ENCODE measurements around the gene PDE4B.

The PDE4B gene

DNA sequence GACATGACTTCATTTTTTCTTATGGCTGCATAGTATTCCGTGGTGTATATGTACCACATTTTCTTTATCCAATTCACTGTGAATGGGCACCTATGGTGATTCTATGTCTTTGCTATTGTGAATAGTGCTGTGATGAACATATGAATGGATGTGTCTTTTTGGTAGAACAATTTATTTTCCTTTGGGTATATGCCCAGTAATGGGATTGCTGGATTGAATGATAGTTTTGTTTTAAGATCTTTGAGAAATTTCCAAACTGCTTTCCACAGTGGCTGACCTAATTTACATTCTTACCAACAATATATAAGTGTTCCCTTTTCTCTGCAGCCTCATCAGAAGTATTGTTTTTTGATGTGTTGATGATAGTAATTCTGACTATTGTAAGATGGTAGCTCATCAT is 379.6 kb downstream of the PDE4B start:
- no peak overlapping the region for H3K4me3 ChIP-seq (ENCODE audit: low read depth, low read length)
- TF ChIP-seq, protein P1, sequence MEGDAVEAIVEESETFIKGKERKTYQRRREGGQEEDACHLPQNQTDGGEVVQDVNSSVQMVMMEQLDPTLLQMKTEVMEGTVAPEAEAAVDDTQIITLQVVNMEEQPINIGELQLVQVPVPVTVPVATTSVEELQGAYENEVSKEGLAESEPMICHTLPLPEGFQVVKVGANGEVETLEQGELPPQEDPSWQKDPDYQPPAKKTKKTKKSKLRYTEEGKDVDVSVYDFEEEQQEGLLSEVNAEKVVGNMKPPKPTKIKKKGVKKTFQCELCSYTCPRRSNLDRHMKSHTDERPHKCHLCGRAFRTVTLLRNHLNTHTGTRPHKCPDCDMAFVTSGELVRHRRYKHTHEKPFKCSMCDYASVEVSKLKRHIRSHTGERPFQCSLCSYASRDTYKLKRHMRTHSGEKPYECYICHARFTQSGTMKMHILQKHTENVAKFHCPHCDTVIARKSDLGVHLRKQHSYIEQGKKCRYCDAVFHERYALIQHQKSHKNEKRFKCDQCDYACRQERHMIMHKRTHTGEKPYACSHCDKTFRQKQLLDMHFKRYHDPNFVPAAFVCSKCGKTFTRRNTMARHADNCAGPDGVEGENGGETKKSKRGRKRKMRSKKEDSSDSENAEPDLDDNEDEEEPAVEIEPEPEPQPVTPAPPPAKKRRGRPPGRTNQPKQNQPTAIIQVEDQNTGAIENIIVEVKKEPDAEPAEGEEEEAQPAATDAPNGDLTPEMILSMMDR (IDR thresholded peaks at IDR 0.05; ENCODE audit: low read depth, low read length), result no peak
- no peak for DNase-seq (ENCODE audit: low read depth, low spot score)
- in situ Hi-C loops (cut with HindIII; ENCODE audit: low sequenced_read_pairs), result no loop called here

DNA sequence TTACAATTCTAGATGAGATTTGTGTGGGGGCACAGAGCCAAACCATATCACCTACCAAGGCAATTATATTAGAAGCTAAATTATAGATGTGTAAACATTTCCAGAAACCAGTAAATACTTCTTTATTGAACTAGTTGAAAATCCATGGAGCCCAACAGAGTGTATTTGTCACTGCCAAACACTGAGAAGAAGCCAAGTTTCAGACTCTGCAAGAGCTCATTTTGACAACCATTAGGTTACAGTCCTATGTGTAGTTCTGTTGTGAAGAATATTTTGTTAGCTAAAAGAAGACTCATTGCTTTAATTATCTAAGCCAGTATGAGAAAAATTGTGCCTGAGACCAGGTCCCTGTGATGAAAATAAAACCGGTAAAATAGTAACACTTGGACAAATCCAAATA is 382.4 kb downstream of the PDE4B start:
- no peak for DNase-seq (ENCODE audit: low read depth, low spot score)
- in situ Hi-C loops (cut with HindIII; ENCODE audit: low sequenced_read_pairs), result no loop called here
- TF ChIP-seq, protein P1 (IDR thresholded peaks at IDR 0.05; ENCODE audit: low read depth, low read length), result no peak
- H3K4me3 ChIP-seq (ENCODE audit: low read depth, low read length), result no peak overlapping the region

DNA sequence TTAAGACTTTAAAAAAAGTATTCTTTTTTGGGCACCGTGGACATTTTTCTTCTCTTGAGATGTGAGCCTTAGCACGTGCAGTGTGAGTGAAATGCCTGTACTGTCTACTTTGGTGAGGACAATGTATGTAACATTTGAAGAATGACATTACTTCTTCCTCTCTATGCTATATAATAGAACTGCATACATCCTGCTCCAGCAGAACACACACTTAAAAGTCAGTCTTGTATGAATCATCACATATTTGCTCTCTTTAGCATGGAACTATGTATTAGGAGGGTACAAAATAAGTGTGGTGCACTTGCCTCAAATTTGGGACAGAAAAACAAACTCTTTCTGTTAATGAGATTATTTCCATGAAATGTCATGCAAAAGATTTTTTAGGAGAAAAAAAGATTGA is 382.9 kb downstream of the PDE4B start:
- H3K4me3 ChIP-seq (ENCODE audit: low read depth, low read length), result no peak overlapping the region
- in situ Hi-C loops (cut with HindIII; ENCODE audit: low sequenced_read_pairs), result no loop called here
- TF ChIP-seq, protein P1 (IDR thresholded peaks at IDR 0.05; ENCODE audit: low read depth, low read length), result no peak

DNA sequence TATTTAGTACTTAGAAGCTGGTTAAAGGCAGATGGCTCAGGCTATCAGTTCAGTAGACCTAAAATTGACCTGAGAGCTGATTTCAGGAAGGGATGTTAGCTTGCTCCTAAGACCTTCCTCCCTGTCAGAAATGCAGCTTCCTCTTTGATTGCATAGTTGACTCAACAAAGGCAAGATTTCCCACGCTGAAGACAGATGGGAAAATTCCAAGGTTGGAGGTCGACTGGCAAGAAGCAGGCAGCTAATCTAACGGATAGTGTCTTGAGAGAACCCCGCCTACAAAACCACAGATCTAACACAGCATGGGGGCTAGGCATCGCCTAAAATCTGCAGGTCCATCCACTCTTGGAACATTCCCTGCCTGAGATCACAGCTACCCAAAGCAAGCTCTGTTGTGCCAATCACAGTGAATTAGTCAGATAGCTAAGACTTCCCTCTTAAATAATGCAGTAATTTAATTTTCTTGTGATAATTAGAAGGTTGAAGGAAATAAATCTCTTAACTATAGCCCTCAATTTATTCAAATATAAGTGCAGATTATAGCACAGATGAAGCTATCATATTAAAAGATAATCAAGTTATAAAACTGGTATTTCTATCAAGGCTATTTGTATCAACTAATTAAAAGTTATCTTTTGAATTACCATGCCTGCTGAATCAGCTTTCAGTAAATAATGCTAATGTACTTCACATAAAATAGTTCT is 383.5 kb downstream of the PDE4B start:
- no peak overlapping the region for H3K4me3 ChIP-seq (ENCODE audit: low read depth, low read length)
- in situ Hi-C loops (cut with HindIII; ENCODE audit: low sequenced_read_pairs), result no loop called here
- TF ChIP-seq, protein P1 (IDR thresholded peaks at IDR 0.05; ENCODE audit: low read depth, low read length), result no peak
- peak; percentile 12 for DNase-seq (ENCODE audit: low read depth, low spot score)

More for the DNA sequence above, 382.9 kb downstream of the PDE4B start:
- no peak for DNase-seq (ENCODE audit: low read depth, low spot score)

DNA sequence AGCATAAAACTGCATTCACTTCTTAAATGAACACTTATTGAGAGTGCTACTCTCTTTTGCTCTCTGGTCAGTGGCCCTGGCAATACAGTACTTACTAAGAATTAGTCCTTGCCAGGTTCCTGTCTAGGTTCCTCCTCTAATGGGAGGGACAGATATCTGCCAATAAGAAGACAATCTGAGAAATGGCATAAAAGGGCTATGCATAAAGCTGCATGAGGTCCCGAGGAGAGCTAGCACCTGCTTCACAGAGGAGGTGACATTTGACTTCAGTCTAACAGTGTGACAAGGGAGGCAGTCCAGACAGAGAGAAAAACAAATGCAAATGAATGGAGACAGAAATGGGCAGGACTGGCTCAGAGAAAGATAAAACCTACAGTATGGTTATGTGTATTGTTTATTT is 384.1 kb downstream of the PDE4B start:
- DNase-seq (ENCODE audit: low read depth, low spot score), result no peak
- in situ Hi-C loops (cut with HindIII; ENCODE audit: low sequenced_read_pairs), result no loop called here
- TF ChIP-seq, protein P1 (IDR thresholded peaks at IDR 0.05; ENCODE audit: low read depth, low read length), result no peak
- no peak overlapping the region for H3K4me3 ChIP-seq (ENCODE audit: low read depth, low read length)

DNA sequence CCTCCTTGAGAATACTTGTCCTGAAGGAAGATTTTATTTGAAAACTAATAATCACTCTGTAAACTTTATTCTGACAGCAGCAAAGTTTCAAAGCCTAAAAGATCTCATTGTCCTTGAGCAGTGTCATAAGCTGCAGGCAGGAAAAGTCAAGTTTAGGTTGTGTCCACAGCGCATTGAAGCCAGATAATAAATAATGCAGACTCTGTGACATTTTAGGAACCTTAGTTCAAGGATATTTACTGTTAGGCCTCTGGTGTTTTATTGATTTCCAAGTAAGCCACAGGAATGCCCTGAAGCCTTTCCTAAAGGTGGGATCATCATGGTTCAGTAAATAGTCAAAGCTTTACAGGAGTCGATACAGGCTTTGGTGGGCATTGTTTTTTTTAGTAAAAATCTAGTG is 384.8 kb downstream of the PDE4B start:
- in situ Hi-C loops (cut with HindIII; ENCODE audit: low sequenced_read_pairs), result no loop called here
- no peak for DNase-seq (ENCODE audit: low read depth, low spot score)
- TF ChIP-seq, protein P1 (IDR thresholded peaks at IDR 0.05; ENCODE audit: low read depth, low read length), result no peak
- no peak overlapping the region for H3K4me3 ChIP-seq (ENCODE audit: low read depth, low read length)

All from astrocyte of the spinal cord (primary cell).